ENCODE data around the gene NAT9. TPM values are rescaled to one million over a fixed set of nuclear protein-coding genes. Genes with fewer than 3 reads are reported as not detected.

Gene NAT9
- total RNA-seq, 3 donors from 2014 or later = 63.1 to 68.7 (median 65.9) TPM

- DNase-seq = no peak
- Mint-ChIP-seq H3K36me3 (ENCODE audit: insufficient read depth) (peaks cover 30% of the 10 kb centered on the region), H3K27me3 (ENCODE audit: low read depth) (no peaks in the 10 kb centered on the region), H3K4me3 (no peak overlapping the region), H3K4me1 (ENCODE audit: low read depth) (no peaks in the 10 kb centered on the region), H3K9me3 (no peaks in the 10 kb centered on the region)
- ATAC-seq = no peak
These were observed 21.7 kb upstream of the NAT9 start for GRCh38 chr17:74797824-74798223.

- Mint-ChIP-seq H3K27me3 (ENCODE audit: low read depth) (no peaks in the 10 kb centered on the region), H3K4me3 (no peak overlapping the region), H3K36me3 (ENCODE audit: insufficient read depth) (peaks cover 31% of the 10 kb centered on the region), H3K9me3 (no peaks in the 10 kb centered on the region), H3K4me1 (ENCODE audit: low read depth) (no peaks in the 10 kb centered on the region)
- DNase-seq (no peak), ATAC-seq (no peak)
These were observed 20.7 kb upstream of the NAT9 start for GRCh38 chr17:74796866-74797265.

- Mint-ChIP-seq H3K4me1 (ENCODE audit: low read depth) (peaks cover 4% of the 10 kb centered on the region), H3K27me3 (ENCODE audit: low read depth) (no peaks in the 10 kb centered on the region), H3K4me3 (no peak overlapping the region), H3K9me3 (no peaks in the 10 kb centered on the region), H3K36me3 (ENCODE audit: insufficient read depth) (peaks cover 33% of the 10 kb centered on the region)
- DNase-seq (no peak), ATAC-seq (no peak)
These were observed 20.1 kb upstream of the NAT9 start for GRCh38 chr17:74796211-74796610.

- DNase-seq (no peak), ATAC-seq (no peak)
These were observed 19.3 kb upstream of the NAT9 start for GRCh38 chr17:74795327-74796020.

GRCh38 chr17:74792586-74793105 lies 16.5 kb upstream of the NAT9 start:
- DNase-seq = no peak
- Mint-ChIP-seq H3K27me3 (ENCODE audit: low read depth) (no peaks in the 10 kb centered on the region), H3K9me3 (no peaks in the 10 kb centered on the region), H3K4me1 (ENCODE audit: low read depth) (peaks cover 20% of the 10 kb centered on the region), H3K36me3 (ENCODE audit: insufficient read depth) (peaks cover 31% of the 10 kb centered on the region), H3K4me3 (no peak overlapping the region)
- ATAC-seq = no peak

More at GRCh38 chr17:74795327-74796020, 19.3 kb upstream of the NAT9 start:
- Mint-ChIP-seq H3K36me3 (ENCODE audit: insufficient read depth) (peaks cover 32% of the 10 kb centered on the region), H3K27me3 (ENCODE audit: low read depth) (no peaks in the 10 kb centered on the region), H3K4me1 (ENCODE audit: low read depth) (peaks cover 11% of the 10 kb centered on the region), H3K4me3 (no peak overlapping the region), H3K9me3 (no peaks in the 10 kb centered on the region)

GRCh38 chr17:74790161-74791058 lies 14.3 kb upstream of the NAT9 start:
- DNase-seq (no peak), ATAC-seq (no peak)
- peaks cover 26% of the 10 kb centered on the region for H3K36me3 Mint-ChIP-seq (ENCODE audit: insufficient read depth)
- H3K9me3 Mint-ChIP-seq = no peaks in the 10 kb centered on the region
- peaks cover 36% of the 10 kb centered on the region for H3K4me1 Mint-ChIP-seq (ENCODE audit: low read depth)
- H3K4me3 Mint-ChIP-seq = no peak overlapping the region
- H3K27me3 Mint-ChIP-seq (ENCODE audit: low read depth) = no peaks in the 10 kb centered on the region

GRCh38 chr17:74786431-74787055 lies 10.4 kb upstream of the NAT9 start:
- no peaks in the 10 kb centered on the region for H3K9me3 Mint-ChIP-seq
- DNase-seq = no peak
- no peaks in the 10 kb centered on the region for H3K27me3 Mint-ChIP-seq (ENCODE audit: low read depth)
- H3K36me3 Mint-ChIP-seq (ENCODE audit: insufficient read depth) = peaks cover 16% of the 10 kb centered on the region
- ATAC-seq = no peak
- H3K4me1 Mint-ChIP-seq (ENCODE audit: low read depth) = peaks cover 62% of the 10 kb centered on the region
- H3K4me3 Mint-ChIP-seq = peak overlapping the region; percentile 2

- DNase-seq (no peak), ATAC-seq (no peak)
- peaks cover 15% of the 10 kb centered on the region for H3K36me3 Mint-ChIP-seq (ENCODE audit: insufficient read depth)
- peak overlapping the region; percentile 2 for H3K4me3 Mint-ChIP-seq
- H3K9me3 Mint-ChIP-seq = no peaks in the 10 kb centered on the region
- H3K4me1 Mint-ChIP-seq (ENCODE audit: low read depth) = peaks cover 63% of the 10 kb centered on the region
- no peaks in the 10 kb centered on the region for H3K27me3 Mint-ChIP-seq (ENCODE audit: low read depth)
These were observed 9.8 kb upstream of the NAT9 start for GRCh38 chr17:74785981-74786360.

GRCh38 chr17:74785096-74785980 lies 9.2 kb upstream of the NAT9 start:
- Mint-ChIP-seq H3K4me3 (no peak overlapping the region), H3K9me3 (no peaks in the 10 kb centered on the region), H3K4me1 (ENCODE audit: low read depth) (peaks cover 63% of the 10 kb centered on the region), H3K27me3 (ENCODE audit: low read depth) (no peaks in the 10 kb centered on the region), H3K36me3 (ENCODE audit: insufficient read depth) (peaks cover 15% of the 10 kb centered on the region)
- no peak for DNase-seq
- peak; percentile 78 to 86 for ATAC-seq

- Mint-ChIP-seq H3K4me1 (ENCODE audit: low read depth) (peaks cover 69% of the 10 kb centered on the region), H3K4me3 (no peak overlapping the region), H3K36me3 (ENCODE audit: insufficient read depth) (peaks cover 15% of the 10 kb centered on the region), H3K27me3 (ENCODE audit: low read depth) (no peaks in the 10 kb centered on the region), H3K9me3 (no peaks in the 10 kb centered on the region)
- ATAC-seq = no peak
- DNase-seq = no peak
These were observed 8.1 kb upstream of the NAT9 start for GRCh38 chr17:74784125-74784810.

GRCh38 chr17:74782571-74782970 lies 6.4 kb upstream of the NAT9 start:
- H3K9me3 Mint-ChIP-seq = no peaks in the 10 kb centered on the region
- no peak overlapping the region for H3K4me3 Mint-ChIP-seq
- peaks cover 78% of the 10 kb centered on the region for H3K4me1 Mint-ChIP-seq (ENCODE audit: low read depth)
- no peak for ATAC-seq
- H3K27me3 Mint-ChIP-seq (ENCODE audit: low read depth) = no peaks in the 10 kb centered on the region
- DNase-seq = no peak
- H3K36me3 Mint-ChIP-seq (ENCODE audit: insufficient read depth) = peaks cover 10% of the 10 kb centered on the region

- peak overlapping the region; percentile 68 for H3K4me3 Mint-ChIP-seq
- H3K4me1 Mint-ChIP-seq (ENCODE audit: low read depth) = peaks cover 79% of the 10 kb centered on the region
- H3K27me3 Mint-ChIP-seq (ENCODE audit: low read depth) = no peaks in the 10 kb centered on the region
- ATAC-seq = no peak
- no peak for DNase-seq
- no peaks in the 10 kb centered on the region for H3K9me3 Mint-ChIP-seq
- peaks cover 11% of the 10 kb centered on the region for H3K36me3 Mint-ChIP-seq (ENCODE audit: insufficient read depth)
These were observed 4.5 kb upstream of the NAT9 start for GRCh38 chr17:74780443-74781238.
